Measurements from ENCODE around the gene ALDH2.
"Not testable (repeated sequence)": the region's sequence is repeated elsewhere in the genome, so short reads cannot be mapped to it uniquely, and the experiment has no call there.

ALDH2 gene

DNA sequence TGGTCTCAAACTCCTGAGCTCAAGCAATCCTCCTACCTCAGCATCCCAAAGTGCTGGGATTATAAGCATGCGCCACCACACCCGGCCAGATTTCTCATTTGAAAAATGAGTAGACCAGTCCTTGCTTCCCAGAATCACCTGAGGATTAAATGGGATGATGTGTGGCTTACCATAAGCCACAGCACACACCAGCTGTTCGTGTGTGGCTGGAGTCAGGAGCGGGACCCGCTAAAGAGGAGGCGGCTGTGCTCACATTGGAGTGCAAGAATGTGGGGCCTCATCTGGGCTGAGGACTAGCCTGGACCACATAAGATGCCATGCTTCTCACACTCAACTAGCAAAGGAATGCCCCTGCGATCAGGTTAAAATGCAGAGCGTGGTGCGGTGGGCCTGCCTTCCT is 6.7 kb upstream of the ALDH2 start:
- DNase-seq: no peak

GRCh38 chr12:111761099-111761498 is 5.6 kb upstream of the ALDH2 start:
- no peak for DNase-seq

GRCh38 chr12:111761706-111762105 is 5.0 kb upstream of the ALDH2 start:
- DNase-seq: no peak

DNA sequence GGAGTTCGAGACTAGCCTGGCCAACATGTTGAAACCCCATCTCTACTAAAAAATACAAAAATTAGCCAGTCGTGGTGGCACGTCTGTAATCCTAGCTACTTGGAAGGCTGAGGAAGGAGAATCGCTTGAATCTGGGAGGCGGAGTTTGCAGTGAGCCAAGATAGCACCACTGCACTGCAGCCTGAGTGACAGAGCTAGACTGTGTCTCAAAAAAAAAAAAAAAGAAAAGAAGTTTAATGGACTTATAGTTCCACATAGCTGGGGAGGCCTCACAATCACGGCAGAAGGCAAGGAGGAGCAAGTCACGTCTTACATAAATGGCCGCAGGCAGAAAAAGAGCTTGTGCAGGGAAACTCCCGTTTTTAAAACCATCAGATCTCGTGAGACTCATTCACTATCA is 3.2 kb upstream of the ALDH2 start:
- DNase-seq: not testable (repeated sequence)

DNA sequence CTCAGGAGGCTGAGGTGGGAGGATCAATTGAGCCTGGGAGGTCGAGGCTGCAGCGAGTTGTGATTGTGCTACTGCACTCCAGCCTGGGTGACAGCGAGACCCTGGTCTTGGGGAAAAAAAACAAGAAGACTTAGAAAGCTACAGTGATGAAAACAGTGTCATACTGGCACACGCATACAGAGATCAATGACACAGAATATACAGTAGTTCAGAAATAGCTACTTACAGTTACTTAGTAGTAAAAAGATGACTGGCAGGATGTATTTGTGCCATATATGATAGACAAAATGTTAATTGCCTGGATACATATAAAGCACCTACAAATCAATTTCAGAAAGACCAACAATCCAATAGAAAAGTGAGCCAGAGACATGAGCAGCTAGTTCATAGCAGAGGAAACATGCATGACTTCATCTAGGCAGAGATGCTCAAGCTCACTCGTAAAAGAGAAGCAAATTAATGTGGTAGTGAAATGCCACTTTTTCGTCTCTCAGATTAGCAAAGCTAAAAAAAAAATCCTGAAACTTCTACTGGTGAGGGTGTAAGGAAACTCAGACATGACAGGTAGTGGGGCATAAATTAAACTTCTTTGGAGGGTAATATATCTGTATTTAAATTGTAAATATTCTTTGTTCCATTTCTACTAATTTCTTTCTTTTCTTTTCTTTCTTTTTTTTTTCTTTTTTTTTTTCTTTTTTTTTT is 2.5 kb upstream of the ALDH2 start:
- no peak for DNase-seq

DNA sequence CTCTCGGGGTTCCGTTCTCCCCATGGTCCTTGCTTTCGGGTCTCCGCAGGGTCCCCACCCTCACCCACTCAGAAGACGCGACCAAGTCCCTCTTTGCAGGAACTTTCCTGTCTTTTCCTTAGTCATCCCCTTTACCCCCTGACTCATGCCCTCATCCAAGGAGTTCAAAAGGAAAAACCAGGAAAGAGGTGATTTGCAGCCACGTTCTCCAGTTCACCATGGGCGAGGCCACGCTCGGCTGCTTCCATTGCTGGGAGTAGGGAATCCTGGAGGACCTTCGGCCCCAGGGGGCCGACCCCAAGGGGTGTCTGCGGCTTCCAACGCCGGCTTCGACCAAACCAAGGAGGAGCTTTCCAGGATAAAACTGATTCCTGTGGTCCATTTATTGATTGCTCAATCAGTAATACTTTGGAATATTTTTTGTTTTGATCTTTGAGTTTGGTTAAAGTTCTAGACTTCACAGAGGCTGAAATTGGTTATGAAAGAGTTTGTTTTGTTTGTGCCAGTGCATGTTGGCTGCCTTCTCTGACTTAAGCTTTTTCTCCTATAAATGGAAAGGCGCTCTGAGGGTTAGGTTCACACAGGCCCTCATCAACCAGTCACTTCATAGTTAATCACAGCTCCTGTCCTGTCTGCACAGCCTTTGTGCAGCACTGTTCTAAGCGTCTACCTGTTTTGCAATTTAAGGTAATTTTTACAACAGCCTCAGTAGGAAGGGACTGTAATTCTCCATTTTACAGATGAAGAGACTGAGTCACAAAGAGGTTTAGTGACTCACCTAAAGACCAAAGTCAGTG is 827 bp downstream of the ALDH2 start:
- no peak for DNase-seq

GRCh38 chr12:111768159-111768895 is 1.6 kb downstream of the ALDH2 start:
- no peak for DNase-seq

DNA sequence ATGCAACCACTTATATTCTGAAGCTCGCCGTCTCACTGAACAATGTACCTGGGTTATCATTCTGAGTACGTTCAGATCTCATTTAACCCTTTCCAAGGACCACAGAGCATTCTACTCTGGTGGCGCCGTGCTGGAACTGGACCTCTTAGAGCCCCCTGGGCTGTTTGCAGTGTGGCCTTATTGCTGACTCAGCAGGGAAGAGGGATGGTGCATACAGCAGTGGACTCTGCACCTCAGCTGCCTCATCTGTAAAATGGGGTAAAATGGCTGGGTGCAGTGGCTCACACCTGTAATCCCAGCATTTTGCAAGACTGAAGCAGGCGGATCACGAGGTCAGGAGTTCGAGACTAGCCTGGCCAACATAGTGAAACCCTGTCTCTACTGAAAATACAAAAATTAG is 2.9 kb downstream of the ALDH2 start:
- DNase-seq: no peak

GRCh38 chr12:111773801-111774551 is 7.2 kb downstream of the ALDH2 start:
- DNase-seq: no peak

DNA sequence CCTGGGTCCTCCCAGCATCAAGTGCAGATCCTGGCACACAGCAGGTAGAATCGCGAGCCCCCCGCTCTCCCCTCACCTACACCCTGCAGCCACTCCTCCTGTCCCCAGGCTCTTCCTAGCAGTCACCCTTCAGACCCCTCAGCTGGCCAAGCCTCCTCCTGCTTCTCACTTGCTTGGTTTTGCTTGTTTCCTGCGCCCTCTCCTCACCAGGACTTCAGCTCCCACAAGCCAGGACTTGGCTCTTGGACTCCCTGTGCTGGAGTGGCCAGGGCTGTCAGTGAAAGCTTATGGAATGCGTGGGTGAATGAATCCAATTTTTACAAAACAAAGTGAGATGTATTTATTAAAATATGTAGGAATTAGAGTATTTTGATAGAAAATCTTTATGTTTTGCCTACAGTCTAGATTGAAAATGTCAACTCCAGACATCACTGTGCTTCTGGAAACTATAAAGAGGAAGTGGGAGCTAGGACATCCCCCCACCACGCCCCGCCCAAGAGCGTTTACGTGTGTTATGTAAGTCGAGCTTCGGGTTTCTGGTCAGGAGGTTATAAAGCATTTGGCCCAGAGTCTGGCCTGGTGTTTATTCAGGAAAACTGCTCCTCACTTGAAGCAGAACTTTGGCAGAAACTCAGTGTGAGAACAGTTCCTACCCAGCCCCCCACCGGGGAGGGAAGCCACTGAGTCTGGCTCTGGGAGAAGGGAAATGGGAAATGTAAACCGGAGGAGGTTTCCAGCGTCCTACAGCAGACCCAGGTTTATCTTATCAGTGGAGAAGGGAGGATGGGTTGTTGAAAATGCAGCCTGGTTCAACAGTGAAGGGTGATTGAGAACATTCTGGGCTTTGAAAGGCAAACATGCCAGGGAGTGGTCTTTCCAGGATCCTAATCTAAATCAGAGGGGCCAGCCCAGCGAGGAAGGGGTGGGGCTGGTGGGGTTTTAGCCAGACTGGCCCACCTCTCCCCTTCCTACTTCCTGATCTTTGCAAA is 8.8 kb downstream of the ALDH2 start:
- DNase-seq: peak; percentile 73

- no peak for DNase-seq
These were observed 10.2 kb downstream of the ALDH2 start for GRCh38 chr12:111776836-111777344.

GRCh38 chr12:111777345-111778045 is 10.8 kb downstream of the ALDH2 start:
- no peak for DNase-seq

- DNase-seq: no peak
These were observed 13.4 kb downstream of the ALDH2 start for GRCh38 chr12:111780166-111780565.

DNA sequence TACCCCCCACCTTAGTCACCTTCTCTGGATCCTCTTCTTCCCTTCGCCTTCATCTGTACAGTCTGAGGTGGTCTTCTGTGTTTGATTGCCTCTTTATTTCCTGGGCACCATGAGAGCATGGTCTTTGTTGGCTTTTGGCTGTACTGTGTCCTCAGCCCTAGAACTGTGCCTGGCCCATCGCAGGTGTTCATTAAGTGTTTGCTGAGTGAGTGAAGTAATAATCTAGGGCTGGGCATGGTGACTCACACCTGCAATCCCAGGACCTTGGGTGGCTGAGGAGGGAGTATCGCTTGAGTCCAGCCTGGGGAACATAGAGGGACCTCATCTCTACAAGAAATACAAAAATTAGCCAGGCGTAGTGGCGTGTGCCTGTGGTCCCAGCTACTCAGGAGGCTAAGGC is 13.9 kb downstream of the ALDH2 start:
- DNase-seq: no peak

GRCh38 chr12:111781085-111781658 is 14.4 kb downstream of the ALDH2 start:
- no peak for DNase-seq

DNA sequence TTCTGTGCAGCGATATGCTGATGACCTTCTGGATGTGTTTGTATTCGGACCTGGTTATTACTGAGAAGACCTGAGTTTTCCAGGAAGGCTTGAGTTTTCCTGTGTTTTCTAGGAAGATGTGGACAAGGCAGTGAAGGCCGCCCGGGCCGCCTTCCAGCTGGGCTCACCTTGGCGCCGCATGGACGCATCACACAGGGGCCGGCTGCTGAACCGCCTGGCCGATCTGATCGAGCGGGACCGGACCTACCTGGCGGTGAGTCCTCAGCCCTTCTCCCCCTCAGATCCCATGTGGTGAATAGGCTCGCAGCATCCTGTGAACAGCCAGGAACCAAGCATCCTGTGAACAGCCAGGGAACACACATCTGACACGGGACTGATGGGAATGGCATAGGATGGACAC is 16.3 kb downstream of the ALDH2 start:
- no peak for DNase-seq

DNA sequence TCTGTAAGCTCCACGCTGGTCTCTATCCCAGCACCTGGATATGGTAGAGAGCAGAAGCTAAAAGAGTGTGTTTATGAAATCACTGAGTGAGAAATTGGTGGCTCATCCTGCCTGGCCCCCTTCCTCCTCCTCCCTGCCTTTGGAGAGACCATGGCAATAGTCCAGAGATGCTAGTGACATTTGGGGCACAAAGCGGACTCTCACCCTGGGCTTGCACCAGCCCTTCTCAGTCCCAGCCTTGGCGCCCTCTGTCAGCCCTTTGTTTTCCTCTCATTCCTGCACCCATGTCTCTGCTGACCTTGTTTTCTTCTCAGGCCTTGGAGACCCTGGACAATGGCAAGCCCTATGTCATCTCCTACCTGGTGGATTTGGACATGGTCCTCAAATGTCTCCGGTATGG is 18.2 kb downstream of the ALDH2 start:
- DNase-seq: no peak

GRCh38 chr12:111785651-111786050 is 18.9 kb downstream of the ALDH2 start:
- no peak for DNase-seq

DNA sequence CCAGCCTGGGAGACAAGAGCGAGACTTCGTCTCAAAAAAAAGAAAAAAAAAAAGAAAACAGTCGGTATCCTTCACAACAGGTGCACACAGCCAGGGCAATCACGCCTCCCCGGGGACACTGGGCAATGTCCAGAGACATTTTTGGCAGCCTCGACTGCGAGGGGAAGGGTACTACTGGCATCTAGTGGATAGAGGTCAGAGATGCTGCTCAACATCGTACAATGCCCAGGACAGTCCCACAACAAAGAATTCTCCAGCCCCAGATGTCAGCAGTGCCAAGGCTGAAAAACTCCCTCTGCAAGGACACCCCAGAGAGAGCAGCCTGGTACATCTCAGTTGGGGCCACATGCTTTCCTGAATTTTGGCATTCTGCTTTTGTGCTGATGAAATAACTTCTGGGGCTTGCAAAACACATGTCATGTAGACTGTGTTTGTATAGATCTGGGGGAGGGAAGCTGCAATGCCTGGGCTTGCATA is 21.5 kb downstream of the ALDH2 start:
- DNase-seq: no peak

- no peak for DNase-seq
These were observed 23.0 kb downstream of the ALDH2 start for GRCh38 chr12:111789779-111790178.
